OCI-LY3 (cell line): Measurements from ENCODE around the gene CDK12.
"Not testable (repeated sequence)": the region's sequence is repeated elsewhere in the genome, so short reads cannot be mapped to it uniquely, and the experiment has no call there.

Experiments
- H2AFZ ChIP-seq: fragments of 200-600, 300-600 bp; shearing (Covaris generic); 2 replicates; pipeline ENCODE4 v1.6.0; 2014; ENCODE audit warnings: antibody characterized with exemption, low read depth, low read length
- H3K27ac ChIP-seq: fragments of 200-600, 300-600 bp; sonication (generic); 2 replicates; pipeline ENCODE4 v1.5.1; 2014; ENCODE audit warnings: mild to moderate bottlenecking, low read length, moderate library complexity, mixed read lengths
- H3K27me3 ChIP-seq: fragments of 200-600, 300-600 bp; sonication (generic); 2 replicates; pipeline ENCODE4 v1.6.1; 2014; ENCODE audit warnings: low read depth, low read length, mixed read lengths
- H3K36me3 ChIP-seq: fragments of 200-600, 300-600 bp; sonication (generic); replicated peaks from 2 replicates; pipeline ENCODE3; 2014; ENCODE audit warnings: low read depth, low read length, mixed read lengths
- H3K4me1 ChIP-seq: fragments of 300-600, 200-600 bp; sonication (generic); 2 replicates; pipeline ENCODE4 v1.6.1; 2014; ENCODE audit warnings: low read length, mixed read lengths
- H3K4me2 ChIP-seq: fragments of 200-600, 300-600 bp; sonication (generic); 2 replicates; pipeline ENCODE4 v1.6.1; 2014; ENCODE audit warnings: low read length, mixed read lengths
- H3K4me3 ChIP-seq: fragments of 300-600, 200-600 bp; sonication (generic); 2 replicates; pipeline ENCODE4 v1.5.1; 2014; ENCODE audit warnings: antibody characterized with exemption, mild to moderate bottlenecking, low read length, moderate library complexity
- H3K79me2 ChIP-seq: fragments of 300-600, 200-600 bp; shearing (Covaris generic); 2 replicates; pipeline ENCODE4 v1.6.1; 2014; ENCODE audit warnings: mild to moderate bottlenecking, low read length, mixed read lengths
- H3K9ac ChIP-seq: fragments of 300-600, 200-600 bp; shearing (Covaris generic); 2 replicates; pipeline ENCODE4 v1.6.0; 2014; ENCODE audit warnings: mild to moderate bottlenecking, low read length, moderate library complexity
- H3K9me3 ChIP-seq: fragments of 200-600, 300-600 bp; shearing (Covaris generic); 2 replicates; pipeline ENCODE4 v1.6.1; 2014; ENCODE audit warnings: low read length, mixed read lengths; ENCODE audit not compliant: insufficient read depth
- H4K20me1 ChIP-seq: fragments of 200-600, 300-600 bp; sonication (generic); 2 replicates; pipeline ENCODE4 v1.6.1; 2016; ENCODE audit warnings: low read length, mixed read lengths; ENCODE audit not compliant: insufficient read depth
- CTCF ChIP-seq: fragments of 200-600, 300-600 bp; sonication (generic); IDR thresholded peaks from 2 replicates; pipeline ENCODE4 v1.5.1; 2014; ENCODE audit warnings: antibody characterized with exemption, low read length, low read depth
- EZH2phosphoT487 ChIP-seq: fragments of 200-600 bp; shearing (Covaris generic); IDR thresholded peaks from 2 replicates; pipeline ENCODE4 v1.6.1; 2018; ENCODE audit warnings: antibody characterized with exemption, mixed run types, low read depth

The CDK12 gene

GRCh38 chr17:39531252-39531651 lies 70.0 kb downstream of the CDK12 start:
- Histone ChIP-seq H3K36me3 (peaks cover 48% of the 10 kb centered on the region), H3K4me2 (peak overlapping the region; percentile 56), H3K9ac (peak overlapping the region; percentile 52; the same call in 1 of the 2 replicates), H3K9me3 (no peaks in the 10 kb centered on the region), H3K27ac (peak overlapping the region; percentile 76), H2AFZ (no peak overlapping the region), H3K79me2 (peaks cover 3% of the 10 kb centered on the region; the same call in 1 of the 2 replicates), H3K4me3 (peak overlapping the region; percentile 30; the same call in 1 of the 2 replicates), H3K4me1 (peaks cover 26% of the 10 kb centered on the region), H4K20me1 (no peaks in the 10 kb centered on the region), H3K27me3 (no peaks in the 10 kb centered on the region)
- no peak for TF ChIP-seq CTCF
- TF ChIP-seq EZH2phosphoT487 = no peak

- Histone ChIP-seq H3K79me2 (peaks cover 1% of the 10 kb centered on the region; the same call in 1 of the 2 replicates), H3K4me1 (peaks cover 36% of the 10 kb centered on the region), H3K4me3 (no peak overlapping the region), H3K9ac (no peak overlapping the region), H4K20me1 (no peaks in the 10 kb centered on the region), H3K27me3 (no peaks in the 10 kb centered on the region), H3K27ac (no peak overlapping the region), H2AFZ (no peak overlapping the region), H3K4me2 (no peak overlapping the region), H3K9me3 (no peaks in the 10 kb centered on the region), H3K36me3 (peaks cover 41% of the 10 kb centered on the region)
- no peak for TF ChIP-seq EZH2phosphoT487
- TF ChIP-seq CTCF = no peak
These were observed 72.6 kb downstream of the CDK12 start for GRCh38 chr17:39533891-39534290.

- no peaks in the 10 kb centered on the region; the same call in 1 of the 2 replicates for H3K79me2 ChIP-seq
- peaks cover 39% of the 10 kb centered on the region for H3K36me3 ChIP-seq
- H4K20me1 ChIP-seq = no peaks in the 10 kb centered on the region
- no peak for TF ChIP-seq EZH2phosphoT487
- no peak for TF ChIP-seq CTCF
- no peaks in the 10 kb centered on the region for H3K9me3 ChIP-seq
- peaks cover 40% of the 10 kb centered on the region for H3K4me1 ChIP-seq
- no peak overlapping the region for H3K27ac ChIP-seq
- H3K4me2 ChIP-seq = no peak overlapping the region
- no peak overlapping the region for H2AFZ ChIP-seq
- no peak overlapping the region for H3K9ac ChIP-seq
- H3K4me3 ChIP-seq = no peak overlapping the region
- H3K27me3 ChIP-seq = no peaks in the 10 kb centered on the region
These were observed 73.6 kb downstream of the CDK12 start for GRCh38 chr17:39534768-39535405.

- peaks cover 30% of the 10 kb centered on the region for H3K4me1 ChIP-seq
- H3K4me2 ChIP-seq = no peak overlapping the region
- no peaks in the 10 kb centered on the region for H3K79me2 ChIP-seq
- no peak overlapping the region for H3K27ac ChIP-seq
- H2AFZ ChIP-seq = no peak overlapping the region
- no peaks in the 10 kb centered on the region for H3K27me3 ChIP-seq
- H3K9me3 ChIP-seq = no peaks in the 10 kb centered on the region
- TF ChIP-seq EZH2phosphoT487 (no peak), CTCF (no peak)
- H4K20me1 ChIP-seq = no peaks in the 10 kb centered on the region
- no peak overlapping the region for H3K9ac ChIP-seq
- H3K4me3 ChIP-seq = no peak overlapping the region
- H3K36me3 ChIP-seq = peaks cover 23% of the 10 kb centered on the region
These were observed 75.2 kb downstream of the CDK12 start for GRCh38 chr17:39536468-39536867.

GRCh38 chr17:39537364-39537763 lies 76.1 kb downstream of the CDK12 start:
- not testable (repeated sequence) for H3K79me2 ChIP-seq, H3K27ac ChIP-seq, H3K9ac ChIP-seq, H3K27me3 ChIP-seq, H3K4me3 ChIP-seq, H2AFZ ChIP-seq, H4K20me1 ChIP-seq, H3K4me2 ChIP-seq, H3K9me3 ChIP-seq
- Histone ChIP-seq H3K36me3 (peaks cover 21% of the 10 kb centered on the region), H3K4me1 (peaks cover 22% of the 10 kb centered on the region)
